ENCODE measurements around the gene JAG1. TPM values are rescaled to one million over a fixed set of nuclear protein-coding genes. Genes with fewer than 3 reads are reported as not detected.

JAG1 gene
- total RNA-seq, 1 experiment from 2014 or later: 88.0 TPM

DNA sequence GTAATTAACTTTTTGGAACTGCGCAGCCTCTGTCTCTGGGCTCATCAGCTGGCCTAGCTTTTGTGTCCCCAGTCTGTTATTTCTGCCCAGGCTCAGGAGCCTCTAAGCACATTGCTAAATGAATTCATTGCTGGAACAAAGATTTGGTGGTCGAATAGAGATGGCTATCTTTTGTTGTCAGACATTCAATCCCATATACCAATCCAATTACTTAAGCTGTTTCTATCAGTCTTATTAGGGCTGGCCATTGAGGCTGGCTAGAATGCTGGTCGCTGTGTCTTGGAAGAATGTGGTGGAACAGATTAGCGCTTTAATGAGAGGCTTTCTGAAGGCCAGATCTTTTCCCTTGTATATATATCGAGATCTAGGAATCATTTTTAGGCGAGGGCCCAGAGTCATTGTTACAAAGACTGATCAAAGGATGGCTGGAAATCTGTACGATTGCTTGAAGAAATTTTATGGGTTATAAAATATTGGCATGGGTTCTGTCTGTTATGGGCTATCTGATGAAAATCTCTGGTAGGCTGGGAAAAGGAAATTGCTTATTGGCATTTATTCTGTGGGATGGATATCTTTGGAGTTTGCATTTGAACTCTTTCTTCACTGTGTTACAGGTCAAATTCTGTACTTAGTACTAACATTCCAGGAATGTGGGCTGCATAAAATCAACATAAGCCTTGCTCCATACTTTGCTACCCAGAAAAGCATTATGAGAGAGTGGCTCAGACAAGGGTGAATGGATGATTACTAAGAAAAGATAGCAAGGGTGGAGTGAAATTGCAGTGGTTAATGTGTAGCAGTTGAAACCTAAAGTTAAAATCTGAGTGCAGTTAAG, 34.8 kb upstream of the JAG1 start:
- intact Hi-C loops (cut with micrococcal nuclease): loop anchor here (10.0 kb wide), 1 partner anchor 156 kb away; no protein-coding TSS in a partner anchor
- BruUV-seq (replicated peaks): no TSS peak
- Mint-ChIP-seq H3K4me3 (ENCODE audit: unreplicated experiment) (no peak overlapping the region), H3K27ac (ENCODE audit: low read depth, unreplicated experiment) (no peak overlapping the region), H3K9me3 (ENCODE audit: unreplicated experiment) (peaks cover 7% of the 10 kb centered on the region), H3K27me3 (ENCODE audit: insufficient read depth, unreplicated experiment) (no peaks in the 10 kb centered on the region), H3K36me3 (ENCODE audit: insufficient read depth, unreplicated experiment) (no peaks in the 10 kb centered on the region), H3K4me1 (ENCODE audit: insufficient read depth, unreplicated experiment) (peaks cover 20% of the 10 kb centered on the region)
- DNase-seq (ENCODE audit: unreplicated experiment): peak; percentile 38
- ChIA-PET POLR2A (interaction anchor here (0.5 to 1.6 kb wide), 6 partner anchors 12 to 791 kb away, joined by 3 to 4 read pairs (median 3); no protein-coding TSS in a partner anchor), CTCF (interaction anchor here (0.8 to 4.8 kb wide), 2 partner anchors 12 to 21 kb away, joined by 3 to 22 read pairs; no protein-coding TSS in a partner anchor)
- TF ChIP-seq, protein P1, sequence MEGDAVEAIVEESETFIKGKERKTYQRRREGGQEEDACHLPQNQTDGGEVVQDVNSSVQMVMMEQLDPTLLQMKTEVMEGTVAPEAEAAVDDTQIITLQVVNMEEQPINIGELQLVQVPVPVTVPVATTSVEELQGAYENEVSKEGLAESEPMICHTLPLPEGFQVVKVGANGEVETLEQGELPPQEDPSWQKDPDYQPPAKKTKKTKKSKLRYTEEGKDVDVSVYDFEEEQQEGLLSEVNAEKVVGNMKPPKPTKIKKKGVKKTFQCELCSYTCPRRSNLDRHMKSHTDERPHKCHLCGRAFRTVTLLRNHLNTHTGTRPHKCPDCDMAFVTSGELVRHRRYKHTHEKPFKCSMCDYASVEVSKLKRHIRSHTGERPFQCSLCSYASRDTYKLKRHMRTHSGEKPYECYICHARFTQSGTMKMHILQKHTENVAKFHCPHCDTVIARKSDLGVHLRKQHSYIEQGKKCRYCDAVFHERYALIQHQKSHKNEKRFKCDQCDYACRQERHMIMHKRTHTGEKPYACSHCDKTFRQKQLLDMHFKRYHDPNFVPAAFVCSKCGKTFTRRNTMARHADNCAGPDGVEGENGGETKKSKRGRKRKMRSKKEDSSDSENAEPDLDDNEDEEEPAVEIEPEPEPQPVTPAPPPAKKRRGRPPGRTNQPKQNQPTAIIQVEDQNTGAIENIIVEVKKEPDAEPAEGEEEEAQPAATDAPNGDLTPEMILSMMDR (IDR thresholded peaks at IDR 0.05; ENCODE audit: unreplicated experiment): no peak

DNA sequence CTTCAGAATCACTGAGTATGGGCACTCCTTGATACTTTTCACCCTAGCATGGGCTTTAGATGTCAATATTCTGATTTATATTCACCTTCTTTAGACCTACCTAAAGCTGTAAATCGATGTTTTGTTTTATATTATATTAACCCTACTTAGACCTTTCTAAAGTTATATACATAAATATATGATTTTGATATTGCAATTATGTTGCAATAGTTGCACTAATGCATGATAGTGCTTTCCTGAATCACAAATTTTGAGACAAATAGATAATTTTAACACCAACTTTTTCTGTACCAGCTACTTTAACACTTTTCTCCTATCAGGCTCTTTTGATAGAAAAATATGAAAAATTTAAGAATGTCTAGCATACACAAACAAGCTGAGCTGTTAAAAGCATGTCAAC, 34.0 kb upstream of the JAG1 start:
- Mint-ChIP-seq H3K4me1 (ENCODE audit: insufficient read depth, unreplicated experiment) (peaks cover 20% of the 10 kb centered on the region), H3K27me3 (ENCODE audit: insufficient read depth, unreplicated experiment) (no peaks in the 10 kb centered on the region), H3K4me3 (ENCODE audit: unreplicated experiment) (no peak overlapping the region), H3K9me3 (ENCODE audit: unreplicated experiment) (peaks cover 14% of the 10 kb centered on the region), H3K36me3 (ENCODE audit: insufficient read depth, unreplicated experiment) (no peaks in the 10 kb centered on the region), H3K27ac (ENCODE audit: low read depth, unreplicated experiment) (no peak overlapping the region)
- POLR2A ChIA-PET: interaction anchor here (0.5 to 1.6 kb wide), 7 partner anchors 11 to 790 kb away, joined by 3 to 4 read pairs (median 3); no protein-coding TSS in a partner anchor
- intact Hi-C loops (cut with micrococcal nuclease): loop anchor here (10.0 kb wide), 1 partner anchor 157 kb away; no protein-coding TSS in a partner anchor
- DNase-seq (ENCODE audit: unreplicated experiment): no peak
- CTCF ChIA-PET: interaction anchor here (0.8 to 4.8 kb wide), 2 partner anchors 11 to 20 kb away, joined by 3 to 22 read pairs; no protein-coding TSS in a partner anchor
- TF ChIP-seq, protein P1 (IDR thresholded peaks at IDR 0.05; ENCODE audit: unreplicated experiment): no peak
- BruUV-seq (replicated peaks): no TSS peak

DNA sequence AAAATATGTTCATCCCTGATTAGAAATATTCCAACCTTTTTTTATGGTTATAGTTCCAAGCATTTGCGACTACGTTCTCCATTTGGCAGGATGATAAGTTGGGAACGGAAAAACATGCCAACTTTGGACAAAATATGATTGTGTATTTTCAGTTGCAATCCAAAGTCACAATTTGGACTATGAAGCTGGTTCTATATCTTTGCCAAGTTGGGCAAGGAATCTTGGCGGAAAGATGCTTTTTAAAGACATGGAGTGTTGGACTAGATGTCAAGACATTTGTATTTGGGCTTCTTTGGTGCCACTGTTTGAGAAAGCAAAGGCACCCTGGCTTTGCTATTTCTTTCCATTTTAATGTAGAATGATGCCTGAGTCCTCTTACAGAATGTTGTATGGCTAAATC, 33.3 kb upstream of the JAG1 start:
- intact Hi-C loops (cut with micrococcal nuclease): loop anchor here (10.0 kb wide), 1 partner anchor 158 kb away; no protein-coding TSS in a partner anchor
- BruUV-seq (replicated peaks): no TSS peak
- H3K27me3 Mint-ChIP-seq (ENCODE audit: insufficient read depth, unreplicated experiment): no peaks in the 10 kb centered on the region
- no peaks in the 10 kb centered on the region for H3K36me3 Mint-ChIP-seq (ENCODE audit: insufficient read depth, unreplicated experiment)
- no peak for DNase-seq (ENCODE audit: unreplicated experiment)
- CTCF ChIA-PET: interaction anchor here (0.6 to 4.8 kb wide), 6 partner anchors 11 to 499 kb away, joined by 3 to 22 read pairs (median 3); no protein-coding TSS in a partner anchor
- TF ChIP-seq, protein P1 (IDR thresholded peaks at IDR 0.05; ENCODE audit: unreplicated experiment): no peak
- H3K4me3 Mint-ChIP-seq (ENCODE audit: unreplicated experiment): no peak overlapping the region
- H3K4me1 Mint-ChIP-seq (ENCODE audit: insufficient read depth, unreplicated experiment): peaks cover 20% of the 10 kb centered on the region
- H3K27ac Mint-ChIP-seq (ENCODE audit: low read depth, unreplicated experiment): no peak overlapping the region
- H3K9me3 Mint-ChIP-seq (ENCODE audit: unreplicated experiment): peaks cover 14% of the 10 kb centered on the region
- POLR2A ChIA-PET: interaction anchor here (0.7 to 3.3 kb wide), 5 partner anchors 8 to 264 kb away, joined by 3 to 19 read pairs (median 6); partner anchors contain the start of gene JAG1

DNA sequence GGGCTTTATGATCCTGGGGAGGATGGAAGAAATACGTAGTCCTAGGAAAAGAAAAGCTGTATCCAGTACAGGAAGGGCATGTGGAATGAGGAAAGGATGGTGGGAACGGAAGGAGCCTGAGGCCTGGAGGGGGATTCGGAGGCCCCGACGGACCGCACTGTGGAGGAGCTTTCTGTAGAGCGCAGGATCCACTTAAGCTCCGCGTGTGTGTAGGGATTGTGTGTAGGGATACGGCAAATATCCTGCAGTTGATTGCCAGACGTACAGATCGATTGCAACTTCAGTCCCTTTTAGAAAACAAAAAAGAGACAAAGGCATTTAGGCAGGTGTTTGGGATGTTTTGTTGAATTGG, 32.6 kb upstream of the JAG1 start:
- H3K36me3 Mint-ChIP-seq (ENCODE audit: insufficient read depth, unreplicated experiment): no peaks in the 10 kb centered on the region
- intact Hi-C loops (cut with micrococcal nuclease): loop anchor here (10.0 kb wide), 1 partner anchor 158 kb away; no protein-coding TSS in a partner anchor
- TF ChIP-seq, protein P1 (IDR thresholded peaks at IDR 0.05; ENCODE audit: unreplicated experiment): no peak
- peak overlapping the region; percentile 45 for H3K4me3 Mint-ChIP-seq (ENCODE audit: unreplicated experiment)
- H3K27ac Mint-ChIP-seq (ENCODE audit: low read depth, unreplicated experiment): peak overlapping the region; percentile 78
- no TSS peak for BruUV-seq (replicated peaks)
- CTCF ChIA-PET: interaction anchor here (0.6 to 4.8 kb wide), 7 partner anchors 10 to 499 kb away, joined by 3 to 22 read pairs (median 3); no protein-coding TSS in a partner anchor
- H3K9me3 Mint-ChIP-seq (ENCODE audit: unreplicated experiment): peaks cover 14% of the 10 kb centered on the region
- no peak for DNase-seq (ENCODE audit: unreplicated experiment)
- H3K4me1 Mint-ChIP-seq (ENCODE audit: insufficient read depth, unreplicated experiment): peaks cover 20% of the 10 kb centered on the region
- POLR2A ChIA-PET: interaction anchor here (0.9 to 3.3 kb wide), 13 partner anchors 9 to 499 kb away, joined by 3 to 19 read pairs (median 5); partner anchors contain the start of genes JAG1 and MKKS
- H3K27me3 Mint-ChIP-seq (ENCODE audit: insufficient read depth, unreplicated experiment): no peaks in the 10 kb centered on the region
